Stimulated activated CD4-positive, alpha-beta T cell treated with anti-CD3 and anti-CD28 coated beads, Interleukin-4, amount 100 ng/mL, for 4 hours (primary cell): ENCODE data around the gene EVX1.

Experiments used
- DNase-seq, 2 experiments: peaks; one replicate each; pipeline ENCODE4 v3.0.0-alpha.2; 2020

EVX1 gene

DNA sequence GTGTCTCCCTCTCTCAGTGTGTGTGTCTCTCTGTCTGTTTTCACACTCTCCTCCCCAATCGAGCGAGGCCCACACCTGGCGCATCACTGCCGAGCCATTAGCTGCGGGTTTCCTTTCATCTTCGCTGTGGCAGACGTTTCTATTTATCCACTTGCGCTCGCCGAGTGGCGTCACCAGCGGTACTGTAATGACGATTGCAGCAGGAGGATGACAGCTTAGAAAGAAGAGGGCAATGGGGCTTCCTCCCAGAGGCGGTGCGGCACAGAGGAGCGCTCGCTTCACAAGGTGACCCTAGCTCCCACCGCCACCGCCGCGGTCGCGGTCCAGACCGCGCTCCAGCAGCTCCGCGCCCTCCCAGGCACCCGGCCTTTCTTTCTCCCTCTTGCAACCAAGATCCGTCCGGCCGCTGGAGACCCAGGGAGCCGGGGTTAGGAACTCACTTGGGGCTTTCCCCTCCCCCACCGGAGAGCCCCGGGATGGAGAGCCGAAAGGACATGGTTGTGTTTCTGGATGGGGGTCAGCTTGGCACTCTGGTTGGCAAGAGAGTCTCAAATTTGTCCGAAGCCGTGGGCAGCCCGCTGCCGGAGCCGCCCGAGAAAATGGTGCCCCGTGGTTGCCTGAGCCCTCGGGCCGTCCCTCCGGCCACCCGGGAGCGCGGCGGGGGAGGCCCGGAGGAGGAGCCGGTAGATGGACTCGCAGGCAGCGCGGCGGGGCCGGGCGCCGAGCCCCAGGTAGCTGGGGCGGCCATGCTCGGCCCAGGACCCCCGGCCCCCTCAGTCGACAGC is at the start of gene EVX1:
Gene EVX1 (plus strand): TSS at position 248 of the 785 bp plus-strand sequence. CDS start 229 bp downstream, at position 477.
- DNase-seq = peak in 1 of 2 experiments; percentile 25

DNA sequence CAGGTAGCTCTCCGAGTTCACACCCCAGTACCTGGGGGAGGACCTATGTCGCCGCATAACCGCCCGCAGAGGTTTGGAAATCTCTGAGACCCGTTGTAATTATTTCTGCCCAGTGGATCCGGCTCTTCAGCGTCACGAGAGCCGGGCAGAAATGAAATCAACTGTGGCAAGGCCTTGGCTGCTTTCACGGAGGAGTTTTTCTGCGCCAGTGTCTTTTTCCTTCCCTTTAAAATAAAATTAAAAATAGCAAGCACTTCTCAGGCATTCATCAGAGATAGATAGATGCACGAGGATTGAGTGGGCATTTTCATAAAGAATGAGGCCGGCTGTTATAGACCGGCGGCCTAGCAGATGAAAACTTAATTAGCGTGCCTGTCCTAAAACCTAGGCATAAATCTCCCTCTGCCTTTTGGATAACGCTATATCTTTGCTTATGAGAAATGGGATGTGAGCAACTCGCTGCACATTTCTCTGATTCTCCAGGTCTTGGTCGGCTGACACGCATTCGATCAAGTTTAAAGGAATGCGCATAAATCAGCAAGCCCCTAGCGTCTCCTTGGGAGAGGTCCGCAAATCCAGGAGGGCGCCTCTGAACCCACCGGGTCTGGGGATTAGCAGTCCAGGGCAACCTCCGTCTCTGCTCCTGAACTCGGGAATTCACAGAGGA is 49.1 kb upstream of the EVX1 start:
- no peak for DNase-seq

DNA sequence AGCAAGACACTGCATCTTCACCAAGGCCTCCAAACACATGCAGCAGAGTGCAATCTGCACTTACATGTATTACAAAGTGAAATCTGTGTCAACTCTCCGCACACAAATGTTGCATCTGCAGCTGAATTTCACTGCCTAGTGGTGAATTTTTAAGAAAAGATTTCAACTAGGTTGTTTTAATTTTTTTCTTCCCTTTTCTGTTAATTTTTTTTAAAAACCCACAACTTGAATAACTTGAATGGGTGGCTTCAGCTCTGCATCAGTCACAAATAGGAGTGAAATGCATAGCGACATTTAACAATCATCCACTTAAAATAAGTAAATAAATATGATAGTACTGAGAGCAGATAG is 48.6 kb upstream of the EVX1 start:
- no peak for DNase-seq

DNA sequence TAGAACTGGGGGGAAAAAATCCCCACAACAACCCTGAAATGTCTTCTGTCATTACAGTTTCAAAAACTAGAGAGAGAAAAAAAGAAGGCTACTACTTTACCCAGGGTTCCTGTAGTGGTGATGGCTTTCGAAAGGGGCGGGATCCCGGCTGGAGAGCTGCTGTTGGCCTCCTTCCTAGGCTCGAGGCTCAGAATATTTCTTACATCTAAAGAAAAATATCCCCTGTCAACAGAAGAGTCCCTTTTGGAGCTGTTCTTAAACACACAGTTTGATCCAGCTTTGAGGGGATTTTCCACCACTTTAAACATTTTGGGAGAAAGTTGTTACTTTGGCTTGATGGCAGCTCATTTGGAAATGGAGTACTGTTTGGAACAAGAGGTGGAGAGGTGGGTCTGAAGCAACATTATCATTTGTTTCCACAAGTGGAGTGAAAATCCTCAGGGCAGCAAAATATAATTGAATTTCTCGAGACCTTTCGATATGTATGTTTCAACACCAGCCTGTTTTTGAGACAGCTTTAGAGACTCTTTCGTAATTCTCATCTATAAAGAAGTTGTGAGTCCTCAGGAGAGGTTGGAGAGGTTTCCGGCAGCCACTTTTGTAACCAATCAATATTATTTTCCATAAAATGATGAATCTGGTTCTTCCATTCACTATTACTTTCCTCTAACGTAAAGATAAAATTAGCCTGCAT is 47.8 kb upstream of the EVX1 start:
- no peak for DNase-seq

DNA sequence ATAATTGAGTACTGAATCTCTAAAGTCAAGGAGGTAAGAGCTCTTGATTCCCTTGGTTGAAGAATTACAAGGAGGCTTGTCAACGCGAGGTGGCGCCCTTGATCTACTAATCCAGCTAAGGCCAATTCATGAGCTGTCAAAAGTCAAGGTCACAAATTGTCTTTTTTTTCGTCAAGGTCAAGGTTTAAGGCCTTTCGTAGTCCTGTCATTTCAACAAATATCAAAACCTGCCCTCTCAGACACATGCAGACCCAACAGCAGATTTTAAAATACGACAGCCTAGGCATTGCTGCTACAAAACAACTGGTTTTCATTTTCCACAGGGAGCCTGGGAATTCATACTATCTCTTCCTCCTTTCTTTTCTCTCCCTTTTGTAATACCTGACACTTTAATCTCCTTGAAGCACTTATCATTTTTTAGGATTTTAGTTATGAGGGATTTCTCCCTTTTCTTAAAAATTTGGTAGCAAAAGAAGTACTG is 46.3 kb upstream of the EVX1 start:
- DNase-seq = peak; percentile 74 to 85

DNA sequence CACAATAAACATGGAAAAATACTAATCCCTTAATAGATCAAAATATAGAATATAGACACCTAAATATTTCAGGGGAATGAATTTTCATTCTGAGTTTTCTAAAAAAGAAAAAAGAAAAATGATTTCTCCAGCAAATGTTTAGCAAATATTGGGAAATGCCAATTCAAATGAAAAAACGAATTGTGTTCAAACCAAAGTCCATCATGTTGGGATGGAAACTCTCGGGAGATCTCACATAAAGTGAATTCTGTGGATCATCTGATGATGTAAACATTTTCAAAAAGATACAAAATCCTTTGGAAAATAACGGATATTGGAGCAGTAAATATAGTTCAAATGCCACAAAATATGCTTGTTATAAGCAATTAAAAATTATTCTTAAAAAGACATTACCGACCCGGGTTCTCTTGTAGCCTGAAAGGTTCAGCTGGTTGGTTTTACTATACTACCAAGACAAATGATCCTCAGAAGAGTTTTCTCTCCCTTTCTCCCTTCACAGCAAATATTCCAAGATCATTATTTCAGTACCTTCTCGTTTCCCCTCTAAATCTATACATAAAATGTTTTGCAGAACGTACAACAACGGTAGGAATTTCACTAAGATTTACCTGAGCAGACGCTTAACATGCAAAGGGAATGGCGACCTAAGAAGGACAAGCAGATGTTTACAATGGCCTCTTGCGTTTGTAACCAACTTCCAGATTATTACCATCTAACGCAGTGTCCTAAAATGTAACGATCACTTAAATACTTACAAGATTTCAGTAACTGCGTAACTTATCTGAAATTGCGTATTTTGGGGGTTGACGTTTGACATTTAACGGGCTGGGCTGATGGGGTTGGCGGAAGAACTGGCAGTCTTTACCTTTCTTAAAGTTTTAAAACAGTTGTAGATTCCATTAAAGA is 45.2 kb upstream of the EVX1 start:
- DNase-seq = no peak

DNA sequence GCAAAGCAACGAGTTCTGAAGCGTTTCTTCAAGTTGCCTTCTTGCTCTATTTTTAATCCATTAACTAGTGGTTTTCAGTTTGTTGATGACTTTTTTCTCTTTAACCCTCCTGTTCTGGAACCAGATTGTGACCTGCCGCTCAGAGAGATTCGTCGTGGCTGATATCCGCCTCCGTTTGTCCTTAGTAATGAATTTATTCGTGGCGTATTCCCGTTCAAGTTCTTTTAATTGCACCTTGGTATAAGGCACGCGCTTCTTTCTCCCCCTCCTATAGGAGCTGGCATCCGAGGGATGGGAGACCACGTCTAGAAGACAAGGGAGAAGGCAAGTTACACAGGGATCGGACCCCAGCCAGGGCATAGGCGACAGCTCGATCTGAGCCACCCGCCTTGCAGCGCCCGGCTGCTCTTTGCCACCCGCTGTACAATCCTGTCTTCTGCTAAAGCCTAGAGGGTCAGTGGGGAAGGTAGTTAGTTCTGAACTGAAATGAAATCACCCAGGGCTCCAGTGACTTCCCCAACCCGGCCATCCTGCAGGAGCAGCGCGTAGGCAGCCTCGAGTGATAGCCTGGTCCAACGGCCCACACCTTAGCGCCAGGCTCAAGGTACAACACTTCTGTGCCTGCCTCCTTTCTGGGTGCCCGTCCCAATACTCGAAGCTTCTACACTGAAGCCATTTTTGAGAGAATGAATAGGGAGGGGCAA is 44.3 kb upstream of the EVX1 start:
- no peak for DNase-seq

DNA sequence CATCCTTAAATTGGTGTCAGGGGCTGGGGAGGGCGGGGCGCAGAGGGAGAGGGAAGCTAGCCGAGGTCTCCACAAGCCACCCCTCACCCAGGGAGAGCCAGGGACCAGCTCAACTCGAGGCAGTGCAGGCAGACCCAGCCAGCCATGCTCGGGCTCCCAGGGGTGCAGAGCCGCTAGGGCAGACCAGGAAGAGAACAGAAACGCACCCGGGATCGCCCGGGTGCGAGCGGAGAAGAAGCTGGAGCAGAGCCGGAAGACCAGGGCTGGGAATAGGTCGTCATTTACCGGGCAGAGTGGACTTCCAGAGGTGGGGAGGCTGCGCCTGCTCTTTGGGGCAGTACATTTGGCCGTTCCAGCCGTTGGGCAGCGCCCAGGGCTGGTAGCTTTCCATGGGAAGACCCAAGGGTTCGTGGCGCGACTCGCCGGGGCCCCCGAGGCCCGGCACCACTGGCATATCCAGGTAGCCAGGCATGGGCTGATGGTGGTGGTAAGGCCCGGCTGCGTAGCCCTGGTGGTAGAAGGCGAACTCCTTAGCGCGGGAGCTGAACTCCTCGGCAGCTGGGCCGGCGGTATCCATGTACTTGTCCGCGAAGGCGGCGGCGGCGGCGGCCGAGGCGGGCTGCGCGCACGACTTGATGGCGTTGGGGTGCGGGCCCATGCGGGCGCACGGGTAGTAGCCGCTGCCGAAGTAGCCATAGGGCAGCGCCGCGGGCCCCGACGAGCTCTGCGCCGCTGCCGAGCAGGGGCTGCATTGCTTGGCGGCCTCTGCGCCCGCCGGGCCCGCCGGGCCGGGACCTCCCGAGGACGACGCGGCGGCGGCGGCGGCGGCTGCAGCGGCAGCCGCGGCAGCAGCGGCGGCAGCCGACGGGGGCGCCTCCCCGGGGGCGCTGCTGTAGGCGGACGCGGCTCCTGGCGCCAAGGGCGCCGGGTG is 43.5 kb upstream of the EVX1 start:
- no peak for DNase-seq

DNA sequence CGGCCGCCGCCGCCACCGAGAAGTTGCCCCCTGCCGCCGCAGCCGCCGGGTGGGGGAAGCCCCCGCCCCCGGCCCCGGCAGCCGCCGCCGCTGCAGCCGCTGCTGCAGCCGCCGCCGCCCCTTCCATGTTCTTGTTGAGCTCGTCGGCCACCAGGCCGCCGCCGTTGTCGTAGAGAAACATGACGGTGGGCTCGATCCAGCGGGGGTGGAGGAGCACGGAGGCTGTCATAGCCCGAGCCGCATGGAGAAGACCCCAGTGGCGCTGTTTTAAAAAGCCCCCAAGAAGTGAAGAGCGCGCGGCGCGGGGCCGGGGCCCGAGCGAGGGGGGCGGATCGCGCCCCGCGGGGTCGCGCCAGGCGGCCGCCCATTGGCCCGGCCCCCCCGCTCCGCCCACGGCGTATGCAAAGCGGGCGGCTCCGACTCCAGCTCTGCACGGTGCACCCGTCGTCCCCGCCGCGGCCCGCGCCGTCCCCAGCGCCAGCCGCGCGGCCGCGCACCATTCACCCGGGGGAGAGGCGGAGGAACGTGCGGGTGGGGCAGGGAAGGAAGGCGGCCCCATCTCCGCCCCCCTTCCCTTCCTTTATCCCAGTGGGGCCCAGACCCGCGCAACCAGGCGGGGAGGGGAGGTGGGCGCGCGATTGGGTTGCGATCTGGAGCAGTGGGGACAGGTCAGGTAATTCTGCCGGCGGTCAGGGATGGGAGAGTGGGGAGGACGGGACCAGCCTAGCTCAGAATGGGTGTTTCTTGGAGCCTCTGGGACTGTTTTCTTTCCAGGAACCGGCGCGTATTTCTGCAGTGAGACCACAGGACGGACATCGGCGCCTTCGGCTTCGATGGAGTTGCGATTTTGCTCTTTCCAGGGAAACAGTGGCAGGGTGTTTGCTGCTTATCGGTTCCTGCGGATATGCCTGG is 42.5 kb upstream of the EVX1 start, which contains the start of gene HOXA13:
Gene HOXA13 (minus strand): TSS at position 243 of the 912 bp plus-strand sequence. CDS start 14 bp downstream, at position 229.
- no peak for DNase-seq

DNA sequence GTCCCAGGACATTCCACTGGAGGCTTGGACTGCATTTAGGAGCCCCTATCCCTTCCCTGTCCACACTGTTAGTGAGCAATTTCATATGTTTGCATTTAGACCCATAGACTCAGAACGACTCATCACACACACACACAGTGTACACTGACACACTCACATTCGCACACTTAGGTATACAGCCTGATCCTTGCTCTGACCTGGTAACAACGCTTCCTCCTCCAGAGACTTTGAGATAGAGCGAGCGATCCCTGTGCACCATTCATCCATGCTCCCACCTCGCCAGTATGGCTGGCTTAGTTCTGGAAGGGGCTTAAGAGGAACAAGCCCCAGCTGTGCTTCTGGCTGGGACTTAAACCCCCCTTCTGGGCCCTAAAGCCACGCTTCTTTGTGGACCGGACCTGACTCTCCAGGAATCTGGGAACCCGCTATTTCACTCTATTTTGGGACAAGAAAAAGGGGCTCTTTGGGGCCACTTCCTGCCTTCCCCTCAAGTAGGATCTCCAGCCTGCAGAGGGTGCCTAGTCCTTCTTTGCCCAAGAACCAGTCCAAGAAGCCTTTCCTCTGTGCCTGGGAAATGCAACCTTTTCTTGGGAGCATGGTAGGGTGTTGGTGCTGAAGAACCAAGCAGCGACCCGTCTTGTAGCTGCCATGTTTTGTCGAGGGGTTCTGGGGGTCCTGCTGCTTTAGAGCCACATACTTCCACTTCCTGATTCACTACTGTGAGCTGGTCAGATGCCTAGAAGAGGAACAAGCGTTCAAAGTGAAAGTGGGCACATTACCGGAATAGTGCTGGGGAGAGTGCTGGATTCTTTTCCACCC is 41.6 kb upstream of the EVX1 start:
- no peak for DNase-seq

DNA sequence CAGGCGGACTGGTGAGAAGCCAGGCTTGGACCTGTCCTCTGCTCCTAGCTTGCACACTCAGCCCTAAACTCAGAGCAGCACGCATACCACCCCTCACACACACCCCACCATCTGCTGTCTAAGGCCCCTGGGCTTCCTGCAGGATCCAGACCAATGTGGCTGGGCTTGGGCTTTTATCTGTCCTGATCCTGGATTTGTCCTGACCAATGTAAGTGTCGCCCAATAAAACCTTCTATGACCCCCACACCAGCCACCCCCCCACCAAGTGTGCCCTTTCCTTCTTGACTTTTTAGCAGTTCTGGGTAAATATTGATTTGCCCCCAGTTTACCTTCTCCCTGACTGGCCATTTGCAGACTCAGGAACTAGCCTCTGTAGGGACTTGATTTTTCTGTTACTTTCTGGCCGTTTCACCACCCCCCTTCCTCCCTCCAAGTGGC is 41.0 kb upstream of the EVX1 start:
- DNase-seq = no peak

DNA sequence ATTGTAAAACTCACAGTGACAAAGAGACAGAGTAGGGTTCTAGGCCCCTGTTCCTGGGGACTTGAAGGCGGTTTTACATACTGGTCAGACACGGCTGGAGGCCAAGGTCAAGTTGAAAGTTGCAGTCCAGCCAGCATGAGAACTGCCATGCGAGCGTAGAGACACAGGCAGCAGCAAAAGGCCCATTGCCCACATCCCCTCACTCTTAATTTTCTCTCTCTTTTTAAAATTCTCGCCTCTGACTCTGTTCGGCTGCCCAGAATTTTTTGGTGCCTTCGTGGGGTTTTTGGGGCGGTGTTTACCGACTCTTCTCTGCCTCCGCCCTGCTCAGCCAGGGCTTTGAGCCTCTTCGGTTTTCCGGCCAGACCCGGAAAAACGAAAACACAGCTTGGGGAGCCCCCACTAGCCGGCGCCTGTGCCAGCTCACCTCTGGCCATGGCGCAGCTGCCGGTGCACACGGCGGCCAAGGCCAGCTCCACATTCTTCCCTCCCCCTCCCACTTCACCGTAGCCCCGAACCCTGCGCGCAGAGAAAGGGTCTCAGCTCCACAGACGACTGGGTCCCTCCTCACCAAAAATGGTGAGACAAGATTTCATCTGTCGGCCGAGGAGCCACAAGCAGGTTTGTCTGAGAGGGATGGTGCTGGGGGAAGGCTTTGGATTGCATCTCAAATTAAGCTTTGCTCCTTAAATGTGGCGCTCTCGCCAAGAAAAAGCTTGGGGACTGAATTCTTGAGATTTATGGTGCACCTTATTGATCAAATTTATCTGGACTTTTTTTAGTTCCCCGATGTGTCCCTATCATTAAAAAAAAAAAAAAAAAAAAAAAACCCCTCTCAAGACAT is 40.4 kb upstream of the EVX1 start:
- no peak for DNase-seq

DNA sequence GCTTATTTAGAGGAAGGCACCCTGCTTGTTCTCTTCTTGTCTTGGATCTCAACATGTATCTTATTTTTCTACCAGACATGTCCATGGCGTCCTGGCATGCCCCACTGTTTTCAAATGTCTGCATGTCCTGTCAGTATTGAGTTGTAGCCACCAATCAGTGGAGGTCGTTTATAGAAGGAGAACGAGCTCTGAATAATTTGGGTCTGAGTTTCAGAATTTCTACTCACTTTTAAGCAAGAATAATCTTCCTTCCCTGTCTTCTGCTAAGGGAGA is 39.8 kb upstream of the EVX1 start:
- no peak for DNase-seq

DNA sequence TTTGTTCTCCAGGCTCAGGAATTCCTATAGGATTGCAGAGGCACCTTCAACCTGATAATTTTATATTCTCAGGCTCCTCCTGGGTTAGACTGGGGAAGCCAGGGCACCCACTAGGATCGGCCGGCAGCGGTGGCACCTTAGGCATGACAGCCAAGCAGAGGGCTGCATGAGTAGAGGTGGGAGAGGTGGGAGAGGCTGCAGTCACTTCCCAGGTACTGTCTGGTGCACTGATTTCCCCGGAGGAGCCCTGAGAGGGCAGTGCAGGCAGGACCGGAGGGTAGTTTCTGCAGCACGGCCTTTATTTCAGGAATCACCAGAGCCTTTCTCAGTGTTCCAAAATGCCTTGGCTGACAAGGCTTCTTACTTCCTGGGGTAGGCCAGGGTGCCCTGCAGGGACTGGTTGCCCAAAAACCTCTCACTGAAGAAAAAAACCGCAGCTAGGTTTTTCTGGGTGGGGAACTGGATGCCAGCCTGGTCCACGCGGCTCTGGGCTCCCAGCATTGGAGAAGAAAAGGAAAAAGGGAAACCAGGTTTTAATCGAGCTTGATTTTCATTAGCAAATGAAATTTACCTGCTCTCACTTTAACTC is 39.1 kb upstream of the EVX1 start:
- DNase-seq = no peak

DNA sequence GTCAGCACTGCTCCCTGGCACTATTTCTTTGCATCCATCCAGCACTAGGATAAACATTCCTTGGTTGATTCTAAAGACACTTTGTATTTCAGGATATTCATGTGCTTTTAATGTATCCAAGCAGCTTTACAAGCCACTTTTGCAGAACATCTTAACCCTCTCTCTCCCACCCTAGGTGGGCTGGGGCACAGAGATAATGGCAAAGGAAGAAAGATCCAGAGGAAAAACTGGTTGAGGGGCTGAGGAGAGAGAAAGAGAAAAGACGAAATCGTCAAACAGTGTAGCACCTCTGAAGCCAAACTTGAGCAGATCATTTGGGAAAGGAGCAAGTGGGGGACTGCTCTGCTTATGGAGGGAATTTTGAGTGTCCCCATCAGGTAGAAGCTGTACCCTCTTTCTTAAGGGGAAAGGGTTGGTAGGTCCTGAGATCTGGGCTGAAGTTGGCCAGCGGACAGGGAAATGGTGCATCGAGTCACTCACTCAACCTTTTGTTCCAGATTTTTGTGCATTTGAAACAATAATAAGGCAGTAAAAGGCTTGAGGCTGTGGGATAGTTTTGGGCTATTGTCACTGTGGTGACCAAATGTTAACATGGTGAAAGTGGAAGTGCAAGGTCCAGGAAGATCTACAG is 38.5 kb upstream of the EVX1 start:
- DNase-seq = no peak

DNA sequence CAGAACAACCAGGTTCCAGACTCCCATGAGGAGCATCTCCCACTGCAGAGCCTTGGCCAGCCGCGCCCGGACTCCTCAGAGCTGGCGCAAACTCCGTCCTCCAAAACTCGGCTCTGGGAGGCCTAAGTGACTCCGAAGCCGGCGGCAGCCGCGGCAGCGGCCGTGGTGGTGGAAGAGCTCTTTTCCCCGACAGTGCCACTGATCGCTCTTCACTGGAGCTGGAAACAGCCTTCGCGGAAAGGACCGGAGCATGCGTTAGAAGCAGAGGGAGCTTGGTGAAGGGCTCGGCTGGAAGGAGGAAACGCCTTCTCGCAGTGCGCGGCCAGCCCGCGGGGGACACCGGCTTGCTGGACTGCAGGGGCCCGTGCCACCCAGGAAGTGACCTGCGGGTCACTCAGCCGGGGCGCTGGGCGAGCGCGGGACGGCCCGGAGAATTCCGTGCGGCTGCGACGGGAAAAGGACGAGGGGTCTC is 37.7 kb upstream of the EVX1 start:
- no peak for DNase-seq
